ENCODE measurements around the gene CCDC33.
"Not testable (repeated sequence)": the region's sequence is repeated elsewhere in the genome, so short reads cannot be mapped to it uniquely, and the experiment has no call there.

The CCDC33 gene

GRCh38 chr15:74349241-74349778 is 113.2 kb downstream of the CCDC33 start:
- no peak overlapping the region for H3K27ac ChIP-seq
- H3K36me3 ChIP-seq: no peaks in the 10 kb centered on the region
- no peaks in the 10 kb centered on the region for H3K9me3 ChIP-seq
- no peak overlapping the region for H3K4me3 ChIP-seq (ENCODE audit: low read depth in 1 of 2, low read length in 1 of 2)
- peaks cover 28% of the 10 kb centered on the region for H3K27me3 ChIP-seq
- no peaks in the 10 kb centered on the region for H3K4me1 ChIP-seq (ENCODE audit: control insufficient read depth in 1 of 2, insufficient read depth in 1 of 2, low read depth in 1 of 2, low read length in 1 of 2)
- TF ChIP-seq CTCF (IDR thresholded peaks at IDR 0.05): no peak

GRCh38 chr15:74350295-74351275 is 114.5 kb downstream of the CCDC33 start:
- no peak for TF ChIP-seq CTCF (IDR thresholded peaks at IDR 0.05)
- H3K36me3 ChIP-seq: no peaks in the 10 kb centered on the region
- no peaks in the 10 kb centered on the region for H3K9me3 ChIP-seq
- H3K27ac ChIP-seq: no peak overlapping the region
- no peak overlapping the region for H3K4me3 ChIP-seq (ENCODE audit: low read depth in 1 of 2, low read length in 1 of 2)
- peaks cover 40% of the 10 kb centered on the region for H3K27me3 ChIP-seq
- H3K4me1 ChIP-seq (ENCODE audit: control insufficient read depth in 1 of 2, insufficient read depth in 1 of 2, low read depth in 1 of 2, low read length in 1 of 2): no peaks in the 10 kb centered on the region

GRCh38 chr15:74351670-74352069 is 115.5 kb downstream of the CCDC33 start:
- no peak overlapping the region for H3K4me3 ChIP-seq (ENCODE audit: low read depth in 1 of 2, low read length in 1 of 2)
- H3K4me1 ChIP-seq (ENCODE audit: control insufficient read depth in 1 of 2, insufficient read depth in 1 of 2, low read depth in 1 of 2, low read length in 1 of 2): no peaks in the 10 kb centered on the region
- no peaks in the 10 kb centered on the region for H3K36me3 ChIP-seq
- H3K27me3 ChIP-seq: peaks cover 47% of the 10 kb centered on the region
- H3K27ac ChIP-seq: no peak overlapping the region
- no peaks in the 10 kb centered on the region for H3K9me3 ChIP-seq
- TF ChIP-seq CTCF (IDR thresholded peaks at IDR 0.05): no peak

GRCh38 chr15:74352393-74352910 is 116.3 kb downstream of the CCDC33 start:
- Histone ChIP-seq H3K4me1 (ENCODE audit: control insufficient read depth in 1 of 2, insufficient read depth in 1 of 2, low read depth in 1 of 2, low read length in 1 of 2) (no peaks in the 10 kb centered on the region), H3K27me3 (peaks cover 53% of the 10 kb centered on the region), H3K27ac (no peak overlapping the region), H3K4me3 (ENCODE audit: low read depth in 1 of 2, low read length in 1 of 2) (no peak overlapping the region), H3K9me3 (no peaks in the 10 kb centered on the region), H3K36me3 (no peaks in the 10 kb centered on the region)
- no peak for TF ChIP-seq CTCF (IDR thresholded peaks at IDR 0.05)

GRCh38 chr15:74353992-74354391 is 117.9 kb downstream of the CCDC33 start:
- not testable (repeated sequence) for H3K4me3 ChIP-seq (ENCODE audit: low read depth in 1 of 2, low read length in 1 of 2); H3K36me3 ChIP-seq; H3K4me1 ChIP-seq (ENCODE audit: control insufficient read depth in 1 of 2, insufficient read depth in 1 of 2, low read depth in 1 of 2, low read length in 1 of 2); H3K9me3 ChIP-seq; H3K27ac ChIP-seq
- H3K27me3 ChIP-seq: peaks cover 67% of the 10 kb centered on the region

- H3K27me3 ChIP-seq: peaks cover 81% of the 10 kb centered on the region
Measured at GRCh38 chr15:74356050-74356449, 119.9 kb downstream of the CCDC33 start.

GRCh38 chr15:74357514-74357913 is 121.4 kb downstream of the CCDC33 start:
- not testable (repeated sequence) for H3K4me3 ChIP-seq (ENCODE audit: low read depth in 1 of 2, low read length in 1 of 2); H3K27ac ChIP-seq; H3K36me3 ChIP-seq; H3K9me3 ChIP-seq; H3K4me1 ChIP-seq (ENCODE audit: control insufficient read depth in 1 of 2, insufficient read depth in 1 of 2, low read depth in 1 of 2, low read length in 1 of 2)
- peaks cover 83% of the 10 kb centered on the region for H3K27me3 ChIP-seq

More at GRCh38 chr15:74356050-74356449, 119.9 kb downstream of the CCDC33 start:
- not testable (repeated sequence) for H3K9me3 ChIP-seq; H3K36me3 ChIP-seq; H3K27ac ChIP-seq; H3K4me3 ChIP-seq (ENCODE audit: low read depth in 1 of 2, low read length in 1 of 2); H3K4me1 ChIP-seq (ENCODE audit: control insufficient read depth in 1 of 2, insufficient read depth in 1 of 2, low read depth in 1 of 2, low read length in 1 of 2)

GRCh38 chr15:74359376-74359775 is 123.2 kb downstream of the CCDC33 start:
- H3K4me3 ChIP-seq (ENCODE audit: low read depth in 1 of 2, low read length in 1 of 2); H3K36me3 ChIP-seq; H3K27ac ChIP-seq; H3K9me3 ChIP-seq; H3K4me1 ChIP-seq (ENCODE audit: control insufficient read depth in 1 of 2, insufficient read depth in 1 of 2, low read depth in 1 of 2, low read length in 1 of 2): not testable (repeated sequence)
- peaks cover 84% of the 10 kb centered on the region for H3K27me3 ChIP-seq

- H3K9me3 ChIP-seq; H3K27ac ChIP-seq; H3K4me3 ChIP-seq (ENCODE audit: low read depth in 1 of 2, low read length in 1 of 2); H3K4me1 ChIP-seq (ENCODE audit: control insufficient read depth in 1 of 2, insufficient read depth in 1 of 2, low read depth in 1 of 2, low read length in 1 of 2); H3K36me3 ChIP-seq: not testable (repeated sequence)
- peaks cover 86% of the 10 kb centered on the region for H3K27me3 ChIP-seq
Measured at GRCh38 chr15:74360855-74361254, 124.7 kb downstream of the CCDC33 start.

Measured in neutrophil (primary cell).